Measurements from ENCODE around the gene VCAN.

VCAN gene

GRCh38 chr5:83469075-83469474 lies 2.5 kb upstream of the VCAN start:
- DNase-seq, result no peak

GRCh38 chr5:83470526-83471404 lies 779 bp upstream of the VCAN start:
- DNase-seq, result no peak

- no peak for DNase-seq
Measured at GRCh38 chr5:83472213-83472507, 616 bp downstream of the VCAN start.

- DNase-seq, result no peak
Measured at GRCh38 chr5:83472508-83473345, 1.2 kb downstream of the VCAN start.

- no peak for DNase-seq
Measured at GRCh38 chr5:83473346-83474160, 2.0 kb downstream of the VCAN start.

- DNase-seq, result no peak
Measured at GRCh38 chr5:83474161-83474796, 2.7 kb downstream of the VCAN start.

GRCh38 chr5:83474991-83475390 lies 3.4 kb downstream of the VCAN start:
- no peak for DNase-seq

GRCh38 chr5:83475391-83475863 lies 3.9 kb downstream of the VCAN start:
- no peak for DNase-seq

- DNase-seq, result no peak
Measured at GRCh38 chr5:83475935-83476814, 4.6 kb downstream of the VCAN start.

- DNase-seq, result no peak
Measured at GRCh38 chr5:83482961-83483360, 11.4 kb downstream of the VCAN start.

- no peak for DNase-seq
Measured at GRCh38 chr5:83484294-83484693, 12.8 kb downstream of the VCAN start.

- DNase-seq, result no peak
Measured at GRCh38 chr5:83485842-83486241, 14.3 kb downstream of the VCAN start.

GRCh38 chr5:83487155-83487554 lies 15.6 kb downstream of the VCAN start:
- DNase-seq, result no peak

- DNase-seq, result no peak
Measured at GRCh38 chr5:83488271-83488670, 16.7 kb downstream of the VCAN start.

- no peak for DNase-seq
Measured at GRCh38 chr5:83488821-83489220, 17.3 kb downstream of the VCAN start.

- DNase-seq, result no peak
Measured at GRCh38 chr5:83490203-83490602, 18.7 kb downstream of the VCAN start.

GRCh38 chr5:83492331-83492730 lies 20.8 kb downstream of the VCAN start:
- DNase-seq, result no peak

GRCh38 chr5:83493644-83494043 lies 22.1 kb downstream of the VCAN start:
- no peak for DNase-seq

- no peak for DNase-seq
Measured at GRCh38 chr5:83494087-83494620, 22.6 kb downstream of the VCAN start.

- no peak for DNase-seq
Measured at GRCh38 chr5:83494666-83495065, 23.1 kb downstream of the VCAN start.

- DNase-seq, result no peak
Measured at GRCh38 chr5:83496626-83497025, 25.1 kb downstream of the VCAN start.

Data from NCI-H2171 (cell line).